HG03575 (cell line): ENCODE measurements around the gene TNS1.

Experiments used
- ATAC-seq: cut with Tn5 transposase; IDR thresholded peaks from one replicate; pipeline ENCODE4 v1.9.1; 2021; ENCODE audit not compliant: unreplicated experiment, insufficient number of reproducible peaks, low FRiP score; ENCODE audit errors: extremely low read depth

The TNS1 gene

GRCh38 chr2:218003281-218003944 lies 618 bp upstream of the TNS1 start:
- ATAC-seq: no peak

- ATAC-seq: no peak
These were observed 501 bp downstream of the TNS1 start for GRCh38 chr2:218002143-218002844.

DNA sequence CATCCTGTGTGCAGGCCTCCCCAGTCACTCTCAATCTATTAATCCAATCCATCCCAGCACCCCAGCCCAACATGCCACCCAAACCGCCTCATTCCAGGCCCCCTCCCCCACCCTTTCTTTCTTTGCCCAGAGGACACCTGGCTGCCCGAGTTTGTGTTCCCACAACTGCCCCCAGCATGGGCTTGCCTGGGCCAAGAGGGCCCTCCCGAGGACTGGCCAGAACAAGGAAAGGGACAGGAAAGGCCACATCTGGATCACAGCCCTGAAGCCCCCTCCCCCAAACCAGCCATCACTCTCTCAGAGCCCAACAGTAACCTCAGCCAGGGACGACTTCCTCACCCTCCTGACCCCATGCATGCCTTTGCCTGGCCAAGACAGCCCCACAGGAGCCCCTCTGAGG lies 1.2 kb downstream of the TNS1 start:
- ATAC-seq: no peak

DNA sequence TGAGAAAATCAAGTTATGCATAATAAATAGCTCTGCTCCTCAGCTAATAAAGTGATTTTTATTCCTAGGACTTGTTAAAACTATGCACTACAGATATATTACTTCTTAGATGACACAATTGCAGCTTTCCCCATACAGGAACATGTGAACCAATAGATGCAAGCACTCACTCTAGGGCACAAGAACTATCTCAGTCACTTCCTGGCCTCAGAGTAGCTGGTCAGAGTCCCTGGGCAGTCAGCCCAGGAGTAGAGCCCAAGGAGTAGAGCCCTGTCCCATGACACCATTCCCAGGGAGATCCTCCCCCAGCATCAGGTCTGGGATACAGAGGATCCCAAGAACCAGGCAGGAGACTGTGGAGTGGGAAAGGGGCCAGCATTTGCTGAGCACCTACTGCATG lies 2.7 kb downstream of the TNS1 start:
- ATAC-seq: no peak

- ATAC-seq: no peak
These were observed 3.2 kb downstream of the TNS1 start for GRCh38 chr2:217999595-217999959.

- ATAC-seq: no peak
These were observed 3.7 kb downstream of the TNS1 start for GRCh38 chr2:217998926-217999594.

DNA sequence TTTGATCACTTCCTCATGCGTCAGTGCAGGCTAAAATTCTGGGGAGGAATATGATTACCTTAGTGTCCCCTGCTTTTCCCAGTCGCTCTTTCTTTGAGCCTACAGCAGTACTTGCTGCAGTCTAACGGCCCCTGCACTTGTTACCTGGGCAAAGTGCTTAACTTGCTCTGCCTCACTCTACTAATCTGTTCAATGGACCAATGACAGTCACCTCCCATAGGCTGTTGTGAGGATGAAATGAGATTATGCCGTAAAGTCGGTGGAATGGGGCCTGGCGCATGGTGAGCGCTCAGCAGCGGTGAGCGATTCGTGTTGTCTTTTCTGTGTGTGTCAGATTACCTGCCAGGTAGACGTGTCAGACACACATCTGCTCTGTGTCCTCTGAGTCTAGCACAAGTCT lies 5.3 kb downstream of the TNS1 start:
- no peak for ATAC-seq

DNA sequence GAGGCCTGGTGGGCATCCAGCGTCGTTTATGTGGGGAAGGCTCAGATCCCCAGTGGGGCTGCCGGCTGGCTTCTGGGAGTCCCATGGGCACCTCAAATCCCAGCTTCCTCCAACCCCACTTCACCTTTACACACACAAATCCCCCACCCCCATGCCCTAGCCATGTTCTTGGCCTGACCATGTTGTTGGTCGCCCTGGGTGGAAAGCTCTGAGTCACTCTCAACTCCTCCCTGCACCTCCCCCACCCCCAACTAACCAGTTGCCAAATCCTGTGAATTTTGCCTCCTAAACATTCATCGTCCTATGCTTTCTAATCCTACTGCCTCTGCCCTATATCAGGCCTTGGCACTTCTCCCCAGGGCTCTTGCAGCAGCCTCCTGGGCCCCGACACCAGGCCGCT lies 6.4 kb downstream of the TNS1 start:
- ATAC-seq: no peak

DNA sequence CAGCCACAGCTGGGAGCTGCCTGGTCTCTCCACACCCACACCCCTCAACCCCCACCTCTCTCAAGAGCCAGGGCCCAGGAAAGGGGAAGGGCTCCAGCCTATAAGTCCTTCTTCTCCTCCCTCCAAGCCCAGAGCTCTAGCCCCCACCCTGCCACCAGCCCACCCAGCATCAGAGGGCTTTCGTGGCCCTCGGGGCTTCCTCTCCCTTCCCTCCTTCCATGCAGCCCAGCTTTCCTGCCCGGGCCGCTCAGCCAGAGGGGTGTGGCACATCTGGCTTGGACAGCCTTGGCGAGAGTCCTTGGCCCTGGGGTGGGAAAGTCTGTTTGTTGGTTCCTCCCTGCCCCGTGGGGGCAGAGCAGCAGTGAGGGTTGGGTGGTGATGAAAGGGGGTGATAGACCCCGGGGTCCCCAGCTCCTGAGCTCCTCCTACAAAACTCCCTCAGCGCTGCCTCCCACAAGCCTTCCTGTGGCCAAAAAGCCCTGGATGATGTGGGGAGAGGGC lies 7.0 kb downstream of the TNS1 start:
- no peak for ATAC-seq

DNA sequence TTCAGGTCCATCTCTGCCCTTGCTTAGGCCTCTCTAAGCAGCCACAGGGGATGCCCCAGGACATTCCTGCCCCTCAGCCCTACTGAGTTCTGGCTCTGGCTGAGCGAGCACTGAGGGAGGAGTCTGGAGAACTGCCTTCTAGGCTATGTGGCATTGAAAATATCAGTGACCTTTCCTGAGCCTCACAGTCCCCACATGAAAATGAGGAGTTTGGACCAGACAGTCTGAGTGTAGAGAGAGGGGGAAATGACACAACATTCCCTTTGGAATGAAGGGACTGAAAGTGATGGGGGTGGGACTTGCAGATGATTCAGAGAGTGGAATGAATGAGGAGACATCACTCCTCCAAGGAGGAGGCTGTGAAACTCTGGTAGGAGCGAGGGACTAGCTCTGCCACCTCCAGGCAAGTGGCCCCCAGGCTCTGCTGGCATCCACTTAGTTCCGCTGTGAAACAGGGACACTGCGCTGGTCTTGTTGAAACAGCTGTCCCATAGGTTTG lies 8.0 kb downstream of the TNS1 start:
- no peak for ATAC-seq

- no peak for ATAC-seq
These were observed 8.9 kb downstream of the TNS1 start for GRCh38 chr2:217993817-217994463.

- no peak for ATAC-seq
These were observed 9.7 kb downstream of the TNS1 start for GRCh38 chr2:217993138-217993537.

GRCh38 chr2:217992061-217992460 lies 10.7 kb downstream of the TNS1 start:
- ATAC-seq: no peak

DNA sequence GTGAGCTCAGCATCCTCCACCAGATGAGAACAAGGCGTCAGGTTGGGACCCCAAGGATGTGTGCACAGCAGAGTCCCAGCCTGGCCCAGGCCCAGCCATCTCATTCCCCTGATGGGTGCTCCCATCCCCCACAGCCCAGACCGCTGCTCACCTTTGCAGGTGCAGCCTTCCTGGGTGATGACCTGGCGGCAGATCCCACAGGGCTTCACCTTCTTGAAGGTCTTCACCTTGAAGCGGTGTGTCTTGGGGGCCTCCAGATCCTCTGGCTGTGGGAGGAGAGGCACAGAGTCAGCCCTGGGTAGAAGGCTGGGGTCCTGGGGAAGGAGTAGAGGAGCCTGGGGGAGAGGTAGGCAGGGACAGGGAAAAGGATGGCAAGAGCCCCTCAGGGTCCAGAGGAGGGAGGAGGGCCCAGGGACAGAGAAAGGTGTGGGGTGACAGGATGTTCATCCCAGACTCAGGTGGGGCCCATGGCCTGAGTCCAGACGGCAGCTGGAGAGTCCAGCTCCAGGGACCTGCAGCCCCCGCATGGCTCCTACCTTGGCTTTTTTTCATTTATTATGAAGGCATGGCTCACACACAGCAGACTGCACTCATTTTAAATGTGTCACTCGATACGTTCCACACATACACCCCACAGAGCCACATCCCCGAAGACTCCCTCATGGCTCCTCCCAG lies 11.9 kb downstream of the TNS1 start:
- no peak for ATAC-seq

- ATAC-seq: no peak
These were observed 12.4 kb downstream of the TNS1 start for GRCh38 chr2:217990389-217990788.

DNA sequence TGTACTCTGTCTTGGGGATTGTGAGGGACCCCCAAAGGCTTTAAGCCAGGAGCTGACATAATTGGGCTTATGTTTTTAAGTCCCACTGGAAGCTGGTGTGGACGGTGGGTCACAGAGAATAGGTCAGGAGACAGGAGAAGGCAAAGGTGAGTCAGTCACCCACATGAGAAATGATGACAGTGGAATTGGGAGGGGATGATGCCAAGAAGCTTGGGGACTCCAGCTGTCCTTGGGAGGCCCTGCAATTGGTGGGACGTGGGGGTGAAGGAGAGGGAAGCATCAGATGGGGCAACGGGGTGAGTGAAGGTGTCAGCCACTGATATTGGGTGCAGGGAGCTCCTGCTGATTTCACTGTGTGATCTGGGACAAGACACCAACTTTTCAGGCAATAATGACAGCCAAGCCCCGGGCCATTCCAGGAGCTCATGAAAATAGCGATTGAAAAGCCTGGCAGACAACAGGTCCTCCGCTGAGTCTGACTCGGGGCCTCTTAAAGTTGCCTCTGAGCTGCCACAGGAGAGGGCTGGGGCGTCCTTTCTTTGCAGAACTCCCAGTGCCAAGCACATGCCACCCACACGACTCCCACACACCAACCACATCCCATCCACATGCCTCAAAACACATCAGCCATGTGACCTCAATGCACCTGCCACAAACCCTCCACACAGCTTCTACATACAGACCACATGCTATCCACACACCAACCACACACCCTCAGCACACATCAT lies 13.4 kb downstream of the TNS1 start:
- ATAC-seq: no peak

DNA sequence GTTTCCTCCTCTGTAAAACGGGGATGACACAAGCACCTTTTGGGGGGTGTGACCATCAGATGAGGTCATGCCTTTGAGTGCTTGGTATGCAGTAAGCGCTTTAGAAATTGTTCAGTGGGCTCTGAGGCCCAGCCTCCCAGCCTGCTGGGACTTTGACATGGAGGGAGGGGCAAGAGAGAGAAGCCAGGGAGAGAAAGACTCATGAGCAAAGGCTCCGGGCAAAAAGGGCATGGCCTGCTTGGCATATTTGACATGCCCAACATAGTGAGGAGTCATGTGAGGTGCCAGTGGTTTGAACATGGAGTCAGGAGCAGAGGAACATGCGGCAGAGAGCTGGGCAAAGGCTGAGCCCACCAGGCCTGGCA lies 14.0 kb downstream of the TNS1 start:
- no peak for ATAC-seq

GRCh38 chr2:217988014-217988839 lies 14.6 kb downstream of the TNS1 start:
- no peak for ATAC-seq
